ENCODE measurements around the gene TSPAN12.
"Not testable (repeated sequence)": the region's sequence is repeated elsewhere in the genome, so short reads cannot be mapped to it uniquely, and the experiment has no call there.

Gene TSPAN12

GRCh38 chr7:120857588-120858573 lies at the start of gene TSPAN12:
Gene TSPAN12 (minus strand): TSS chr7:120858144. CDS start chr7:120856763, 1,381 bp downstream.
- H3K4me3 ChIP-seq (replicated peaks in 1 of 2; ENCODE audit: low read depth in 2 of 2, low read length in 2 of 2), result peak within 1 kb of the TSS; percentile 65 to 75
- peak; percentile 25 for TF ChIP-seq CTCF (IDR thresholded peaks at IDR 0.05; ENCODE audit: low read depth, low read length)
- DNase-seq (ENCODE audit: low read depth in 2 of 2), result peak; percentile 64 to 65

DNA sequence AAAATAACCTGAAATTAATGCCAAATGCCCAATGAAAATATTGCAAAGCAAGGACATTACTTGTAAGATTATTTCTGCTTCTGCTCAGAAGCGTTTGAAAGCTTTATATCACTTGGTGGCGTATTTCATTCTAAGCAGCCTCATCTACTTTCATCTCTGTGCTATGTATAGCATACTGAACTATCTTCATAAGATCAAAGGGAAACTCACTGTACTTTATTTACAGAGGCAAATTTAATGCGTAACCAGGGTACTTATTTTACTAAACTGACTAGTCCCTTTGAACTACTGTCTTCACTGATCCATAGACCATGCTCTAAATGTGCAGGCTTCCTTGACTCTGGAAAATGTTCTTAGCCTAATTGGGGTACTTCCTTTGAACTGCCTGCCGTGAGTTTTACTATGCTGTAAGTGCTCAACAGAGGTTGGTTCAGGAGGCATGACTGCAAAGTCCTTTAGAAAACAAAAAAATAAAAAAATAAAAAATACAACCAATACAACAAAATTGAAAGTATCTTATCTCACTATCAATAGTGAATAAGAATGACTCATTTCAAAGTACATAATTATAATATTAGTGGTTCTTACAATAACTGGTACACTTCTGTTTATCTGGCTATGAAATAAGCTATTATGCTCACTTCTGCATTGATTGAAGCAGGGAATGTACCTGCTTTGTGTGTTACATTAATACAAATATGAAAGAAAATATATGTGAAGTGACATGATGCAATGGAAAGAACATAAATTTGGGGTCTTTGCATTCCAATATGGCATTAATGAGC lies 41.0 kb upstream of the TSPAN12 start:
- TF ChIP-seq CTCF (IDR thresholded peaks at IDR 0.05; ENCODE audit: low read depth, low read length), result no peak
- DNase-seq (ENCODE audit: low read depth in 2 of 2), result no peak
- no peak overlapping the region for H3K4me3 ChIP-seq (replicated peaks in 1 of 2; ENCODE audit: low read depth in 2 of 2, low read length in 2 of 2)

DNA sequence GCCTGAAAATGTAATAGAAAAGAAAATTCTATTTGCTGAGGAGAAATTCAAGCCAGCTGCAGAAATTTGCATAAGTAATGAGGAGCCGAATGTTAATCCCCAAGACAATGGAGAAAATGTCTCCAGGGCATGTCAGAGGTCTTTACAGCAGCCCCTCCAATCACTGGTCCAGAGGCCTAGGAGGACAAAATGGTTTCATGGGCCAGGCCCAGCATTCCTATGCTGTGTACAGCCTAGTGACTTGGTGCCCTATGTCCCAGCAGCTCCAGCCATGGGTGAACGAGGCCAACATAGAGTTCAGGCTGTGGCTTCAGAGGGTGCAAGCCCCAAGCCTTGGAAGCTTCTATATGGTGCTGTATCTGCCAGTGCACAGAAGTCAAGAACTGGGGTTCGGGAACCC lies 37.3 kb upstream of the TSPAN12 start:
- DNase-seq (ENCODE audit: low read depth in 2 of 2); H3K4me3 ChIP-seq (replicated peaks in 1 of 2; ENCODE audit: low read depth in 2 of 2, low read length in 2 of 2): not testable (repeated sequence)

- not testable (repeated sequence) for DNase-seq (ENCODE audit: low read depth in 2 of 2); H3K4me3 ChIP-seq (replicated peaks in 1 of 2; ENCODE audit: low read depth in 2 of 2, low read length in 2 of 2)
Measured at GRCh38 chr7:120885602-120886001, 27.7 kb upstream of the TSPAN12 start.

GRCh38 chr7:120877701-120878100 lies 19.8 kb upstream of the TSPAN12 start:
- no peak overlapping the region for H3K4me3 ChIP-seq (replicated peaks in 1 of 2; ENCODE audit: low read depth in 2 of 2, low read length in 2 of 2)
- DNase-seq (ENCODE audit: low read depth in 2 of 2), result no peak
- no peak for TF ChIP-seq CTCF (IDR thresholded peaks at IDR 0.05; ENCODE audit: low read depth, low read length)

- no peak for TF ChIP-seq CTCF (IDR thresholded peaks at IDR 0.05; ENCODE audit: low read depth, low read length)
- no peak for DNase-seq (ENCODE audit: low read depth in 2 of 2)
Measured at GRCh38 chr7:120876922-120877321, 19.0 kb upstream of the TSPAN12 start.

DNA sequence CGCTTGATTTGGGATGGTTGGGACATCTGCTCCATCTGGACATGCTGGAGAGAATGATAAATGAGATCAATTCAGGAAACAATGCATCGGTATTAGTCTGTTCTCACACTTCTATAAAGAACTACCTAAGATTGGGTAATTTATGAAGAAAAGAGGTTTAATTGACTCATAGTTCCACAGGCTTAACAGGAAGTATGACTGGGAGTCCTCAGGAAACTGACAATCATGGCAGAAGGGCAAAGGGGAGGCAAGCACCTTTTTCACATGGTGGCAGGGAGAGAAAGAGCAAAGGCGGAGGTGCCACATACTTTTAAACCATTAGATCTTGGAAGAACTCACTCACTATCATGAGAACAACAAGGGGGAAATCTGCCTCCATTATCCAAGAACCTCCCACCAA lies 16.8 kb upstream of the TSPAN12 start:
- no peak for DNase-seq (ENCODE audit: low read depth in 2 of 2)
- no peak overlapping the region for H3K4me3 ChIP-seq (replicated peaks in 1 of 2; ENCODE audit: low read depth in 2 of 2, low read length in 2 of 2)
- no peak for TF ChIP-seq CTCF (IDR thresholded peaks at IDR 0.05; ENCODE audit: low read depth, low read length)

More at GRCh38 chr7:120876922-120877321, 19.0 kb upstream of the TSPAN12 start:
- no peak overlapping the region for H3K4me3 ChIP-seq (replicated peaks in 1 of 2; ENCODE audit: low read depth in 2 of 2, low read length in 2 of 2)
